Astrocyte (in vitro differentiated cells and primary cell): ENCODE measurements around the gene RGS2.

Experiments used
- CTCF ChIP-seq: IDR thresholded peaks from 2 replicates; pipeline ENCODE4 v1.5.1; 2011; ENCODE audit warnings: low read depth, mild to moderate bottlenecking, inconsistent platforms, low read length, moderate library complexity; ENCODE audit not compliant: insufficient read depth
- EZH2 ChIP-seq: IDR thresholded peaks from 2 replicates; pipeline ENCODE4 v1.6.1; 2012; ENCODE audit warnings: mild to moderate bottlenecking, low read length, inconsistent platforms; ENCODE audit not compliant: insufficient read depth

DNA sequence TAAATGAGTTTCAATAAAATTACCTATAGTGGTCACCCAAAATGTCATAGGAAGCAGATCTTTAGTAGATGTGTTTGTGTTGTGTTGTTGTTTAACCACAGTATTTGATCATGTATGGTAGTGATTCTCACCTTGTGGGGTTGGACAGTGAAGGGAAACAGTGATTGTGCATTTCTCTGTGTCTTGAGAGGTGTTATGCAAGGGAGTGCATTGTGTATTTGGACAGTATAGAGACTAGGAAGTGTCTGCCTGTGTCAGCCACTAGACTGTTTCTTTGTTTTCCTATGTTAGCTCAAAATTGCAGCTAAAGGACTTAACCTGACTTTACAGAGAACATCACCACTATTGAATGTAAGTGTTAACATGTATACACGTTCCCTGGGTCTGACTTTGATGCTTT is 6.0 kb downstream of the RGS2 start:
- TF ChIP-seq CTCF (no peak), EZH2 (no peak)
